Measurements from ENCODE around the gene KIT.

Gene KIT

GRCh38 chr4:54708339-54709279, 50.9 kb downstream of the KIT start:
- no peak for DNase-seq

- DNase-seq = no peak
Measured at GRCh38 chr4:54709400-54709799, 51.6 kb downstream of the KIT start.

- DNase-seq = no peak
Measured at GRCh38 chr4:54712206-54712605, 54.4 kb downstream of the KIT start.

GRCh38 chr4:54714631-54715030, 56.9 kb downstream of the KIT start:
- DNase-seq = no peak

- no peak for DNase-seq
Measured at GRCh38 chr4:54716478-54717065, 58.8 kb downstream of the KIT start.

GRCh38 chr4:54717694-54718093, 59.9 kb downstream of the KIT start:
- DNase-seq = no peak

GRCh38 chr4:54719378-54719777, 61.6 kb downstream of the KIT start:
- no peak for DNase-seq

- no peak for DNase-seq
Measured at GRCh38 chr4:54723220-54723619, 65.5 kb downstream of the KIT start.

- no peak for DNase-seq
Measured at GRCh38 chr4:54723820-54724219, 66.1 kb downstream of the KIT start.

- no peak for DNase-seq
Measured at GRCh38 chr4:54726907-54727306, 69.2 kb downstream of the KIT start.

GRCh38 chr4:54727346-54727745, 69.6 kb downstream of the KIT start:
- no peak for DNase-seq

- no peak for DNase-seq
Measured at GRCh38 chr4:54728368-54728767, 70.6 kb downstream of the KIT start.

GRCh38 chr4:54729256-54729655, 71.5 kb downstream of the KIT start:
- no peak for DNase-seq

- no peak for DNase-seq
Measured at GRCh38 chr4:54730581-54730980, 72.8 kb downstream of the KIT start.

GRCh38 chr4:54731552-54731951, 73.8 kb downstream of the KIT start:
- no peak for DNase-seq

- no peak for DNase-seq
Measured at GRCh38 chr4:54731976-54732375, 74.2 kb downstream of the KIT start.

GRCh38 chr4:54737421-54737820, 79.7 kb downstream of the KIT start:
- DNase-seq = no peak

- DNase-seq = no peak
Measured at GRCh38 chr4:54741202-54741601, 83.4 kb downstream of the KIT start.

GRCh38 chr4:54742636-54743399, 85.1 kb downstream of the KIT start:
- no peak for DNase-seq

- DNase-seq = no peak
Measured at GRCh38 chr4:54743562-54743961, 85.8 kb downstream of the KIT start.

GRCh38 chr4:54744487-54744886, 86.7 kb downstream of the KIT start:
- DNase-seq = no peak

- DNase-seq = no peak
Measured at GRCh38 chr4:54745031-54745770, 87.4 kb downstream of the KIT start.

GRCh38 chr4:54746218-54746617, 88.5 kb downstream of the KIT start:
- no peak for DNase-seq

Data from NCI-H2029 (cell line).